Activated T-cell treated with anti-CD3 and anti-CD28 coated beads, Interleukin-2, amount 50 U/mL, for 72 hours (primary cell): ENCODE results near the gene NHS. TPM values are rescaled to one million over a fixed set of nuclear protein-coding genes. Genes with fewer than 3 reads are reported as not detected.
"Not testable (repeated sequence)": the region's sequence is repeated elsewhere in the genome, so short reads cannot be mapped to it uniquely, and the experiment has no call there.

ENCODE experiments used
- ATAC-seq, 2 donors: fragments of 150-1000 bp; cut with Tn5 transposase; replicated peaks in 1 of 2; 2 replicates each; pipeline ENCODE4 v1.10.0; 2021; ENCODE audit warnings: moderate library complexity in 2 of 2, mild to moderate bottlenecking in 1 of 2
- DNase-seq, 2 donors: peaks; one replicate each; pipeline ENCODE4 v3.0.0; 2021 to 2022; ENCODE audit warnings: mixed read lengths in 1 of 2
- H3K27ac Mint-ChIP-seq: one replicate; pipeline ENCODE4 v1.8.0; 2022; ENCODE audit warnings: mild to moderate bottlenecking, moderate library complexity, mixed read lengths
- H3K27me3 Mint-ChIP-seq: one replicate; pipeline ENCODE4 v1.8.0; 2022; ENCODE audit warnings: low read depth, mixed read lengths
- H3K36me3 Mint-ChIP-seq, 2 donors: one replicate each; pipeline ENCODE4 v1.8.0; 2022; ENCODE audit warnings: mixed read lengths in 2 of 2, mild to moderate bottlenecking in 1 of 2; ENCODE audit not compliant: insufficient read depth in 2 of 2
- H3K4me1 Mint-ChIP-seq: one replicate; pipeline ENCODE4 v1.8.0; 2022; ENCODE audit warnings: low read depth, mixed read lengths
- H3K4me3 Mint-ChIP-seq, 2 donors: one replicate each; pipeline ENCODE4 v1.8.0; 2022; ENCODE audit warnings: mild to moderate bottlenecking in 2 of 2, mixed read lengths in 2 of 2, moderate library complexity in 2 of 2
- H3K9me3 Mint-ChIP-seq, 2 donors: one replicate each; pipeline ENCODE4 v1.8.0; 2022; ENCODE audit warnings: mixed read lengths in 2 of 2
- total RNA-seq, 2 donors: library from RNA; stranded (reverse); gene quantifications; one replicate each; pipeline ENCODE4 v1.2.3, GENCODE V29; 2022

Gene NHS
- total RNA-seq, 2 donors from 2014 or later = 6.6 to 11.4 TPM

DNA sequence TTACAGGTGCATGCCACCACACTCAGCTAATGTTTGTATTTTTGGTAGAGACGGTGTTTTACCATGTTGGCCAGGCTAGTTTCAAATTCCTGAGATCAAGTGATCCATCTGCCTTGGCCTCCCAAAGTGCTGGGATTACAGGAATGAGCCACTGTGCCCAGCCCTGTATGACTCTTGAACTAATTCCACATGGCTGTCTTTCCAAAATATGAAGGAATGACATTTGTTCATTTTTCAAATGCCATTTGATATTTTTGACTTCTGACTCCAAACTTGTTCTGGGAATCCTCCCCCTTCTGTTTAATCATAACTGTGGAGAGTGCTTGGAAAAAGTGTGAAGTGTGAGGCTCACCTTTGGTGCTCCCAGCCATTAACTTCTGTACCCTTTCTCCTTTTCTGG is 119.2 kb downstream of the NHS start:
- H3K27me3 Mint-ChIP-seq = peaks cover 17% of the 10 kb centered on the region
- no peaks in the 10 kb centered on the region for H3K36me3 Mint-ChIP-seq
- ATAC-seq (no peak), DNase-seq (no peak)
- H3K4me3 Mint-ChIP-seq = no peak overlapping the region
- H3K9me3 Mint-ChIP-seq = peaks cover 2 to 5% of the 10 kb centered on the region in 2 donors
- no peaks in the 10 kb centered on the region for H3K4me1 Mint-ChIP-seq
- no peak overlapping the region for H3K27ac Mint-ChIP-seq

DNA sequence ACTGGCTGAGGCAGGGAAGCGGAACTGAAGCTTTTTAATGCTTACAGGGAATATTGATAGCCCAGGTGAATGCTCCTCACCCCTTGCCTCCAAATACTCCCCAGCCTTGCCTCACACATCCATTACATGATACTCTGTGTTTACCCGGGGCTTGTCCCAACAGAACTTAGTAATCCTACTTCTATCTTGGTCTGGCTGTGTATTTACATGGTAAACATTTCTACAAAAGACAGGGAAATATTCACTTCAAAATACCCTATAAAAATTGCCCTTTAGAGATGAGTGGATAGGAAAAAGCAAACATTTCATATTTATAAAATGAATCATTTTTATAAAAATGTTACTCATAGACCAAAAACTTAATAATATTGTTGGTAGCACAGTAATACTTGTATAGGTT is 120.1 kb downstream of the NHS start:
- Mint-ChIP-seq H3K9me3 (peaks cover 2 to 5% of the 10 kb centered on the region in 2 donors), H3K27me3 (peaks cover 19% of the 10 kb centered on the region), H3K36me3 (no peaks in the 10 kb centered on the region), H3K27ac (no peak overlapping the region), H3K4me1 (no peaks in the 10 kb centered on the region), H3K4me3 (no peak overlapping the region)
- DNase-seq (no peak), ATAC-seq (no peak)

- Mint-ChIP-seq H3K4me3 (no peak overlapping the region), H3K36me3 (no peaks in the 10 kb centered on the region), H3K9me3 (peaks cover 2 to 3% of the 10 kb centered on the region in 2 donors), H3K27ac (no peak overlapping the region), H3K4me1 (no peaks in the 10 kb centered on the region), H3K27me3 (peaks cover 31% of the 10 kb centered on the region)
- ATAC-seq (no peak), DNase-seq (no peak)
Measured at GRCh38 chrX:17496407-17496806, 121.4 kb downstream of the NHS start.

GRCh38 chrX:17497193-17497592 is 122.2 kb downstream of the NHS start:
- no peak overlapping the region for H3K27ac Mint-ChIP-seq
- no peak for DNase-seq
- ATAC-seq = no peak
- no peak overlapping the region for H3K4me3 Mint-ChIP-seq
- no peaks in the 10 kb centered on the region for H3K4me1 Mint-ChIP-seq
- peaks cover 27% of the 10 kb centered on the region for H3K27me3 Mint-ChIP-seq
- no peaks in the 10 kb centered on the region for H3K9me3 Mint-ChIP-seq
- no peaks in the 10 kb centered on the region for H3K36me3 Mint-ChIP-seq

- no peak overlapping the region for H3K27ac Mint-ChIP-seq
- H3K36me3 Mint-ChIP-seq = no peaks in the 10 kb centered on the region
- peaks cover 15% of the 10 kb centered on the region for H3K27me3 Mint-ChIP-seq
- no peaks in the 10 kb centered on the region for H3K4me1 Mint-ChIP-seq
- H3K9me3 Mint-ChIP-seq = no peaks in the 10 kb centered on the region
- ATAC-seq = no peak
- no peak overlapping the region for H3K4me3 Mint-ChIP-seq
- DNase-seq = no peak
Measured at GRCh38 chrX:17499512-17499911, 124.5 kb downstream of the NHS start.

DNA sequence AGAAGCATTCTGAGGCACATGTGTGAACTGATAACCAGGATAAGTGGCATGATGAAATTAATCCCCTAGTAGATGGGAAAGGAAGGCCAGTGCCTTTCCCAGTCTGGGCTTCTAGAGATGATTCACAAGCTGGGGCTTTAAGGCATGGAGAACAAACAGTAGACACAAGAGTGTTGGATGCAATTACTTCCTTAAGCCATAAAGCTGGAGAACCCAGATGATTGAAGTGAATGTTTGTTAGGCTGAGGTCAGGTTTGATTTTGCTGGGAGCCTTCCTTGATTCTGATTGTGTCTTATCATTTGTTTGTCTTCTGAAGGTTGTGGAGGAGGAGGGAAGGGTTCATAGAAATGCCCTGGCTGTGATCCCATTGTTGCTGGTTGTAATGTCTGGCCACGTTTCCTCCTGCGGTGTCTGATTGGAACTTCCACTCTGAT is 125.2 kb downstream of the NHS start:
- no peaks in the 10 kb centered on the region for H3K4me1 Mint-ChIP-seq
- no peak overlapping the region for H3K4me3 Mint-ChIP-seq
- DNase-seq = no peak
- no peaks in the 10 kb centered on the region for H3K36me3 Mint-ChIP-seq
- no peak overlapping the region for H3K27ac Mint-ChIP-seq
- peaks cover 14% of the 10 kb centered on the region for H3K27me3 Mint-ChIP-seq
- no peak for ATAC-seq
- H3K9me3 Mint-ChIP-seq = no peaks in the 10 kb centered on the region

- H3K4me1 Mint-ChIP-seq = no peaks in the 10 kb centered on the region
- H3K9me3 Mint-ChIP-seq = no peaks in the 10 kb centered on the region
- H3K27me3 Mint-ChIP-seq = peaks cover 20% of the 10 kb centered on the region
- ATAC-seq (no peak), DNase-seq (no peak)
- no peak overlapping the region for H3K27ac Mint-ChIP-seq
- no peak overlapping the region for H3K4me3 Mint-ChIP-seq
- H3K36me3 Mint-ChIP-seq = no peaks in the 10 kb centered on the region
Measured at GRCh38 chrX:17501746-17502145, 126.7 kb downstream of the NHS start.

DNA sequence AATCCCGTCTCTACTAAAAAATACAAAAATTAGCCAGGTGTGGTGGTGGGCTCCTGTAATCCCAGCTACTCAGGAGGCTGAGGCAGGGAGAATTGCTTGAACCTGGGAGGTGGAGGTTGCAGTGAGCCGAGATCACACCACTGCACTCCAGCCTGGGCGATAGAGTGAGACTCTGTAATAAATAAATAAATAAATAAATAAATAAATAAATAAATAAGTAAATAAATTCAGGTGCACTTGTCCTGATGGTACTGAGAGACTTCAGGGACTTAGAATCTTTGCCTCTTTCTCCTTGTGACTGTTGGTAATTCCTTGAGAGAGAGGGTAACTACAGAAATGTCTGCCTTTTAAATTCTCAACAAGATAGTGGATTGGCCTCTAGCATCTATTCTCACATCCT is 131.4 kb downstream of the NHS start:
- H3K27ac Mint-ChIP-seq, H3K36me3 Mint-ChIP-seq, DNase-seq, H3K4me3 Mint-ChIP-seq, H3K27me3 Mint-ChIP-seq, H3K9me3 Mint-ChIP-seq, H3K4me1 Mint-ChIP-seq, ATAC-seq: not testable (repeated sequence)

DNA sequence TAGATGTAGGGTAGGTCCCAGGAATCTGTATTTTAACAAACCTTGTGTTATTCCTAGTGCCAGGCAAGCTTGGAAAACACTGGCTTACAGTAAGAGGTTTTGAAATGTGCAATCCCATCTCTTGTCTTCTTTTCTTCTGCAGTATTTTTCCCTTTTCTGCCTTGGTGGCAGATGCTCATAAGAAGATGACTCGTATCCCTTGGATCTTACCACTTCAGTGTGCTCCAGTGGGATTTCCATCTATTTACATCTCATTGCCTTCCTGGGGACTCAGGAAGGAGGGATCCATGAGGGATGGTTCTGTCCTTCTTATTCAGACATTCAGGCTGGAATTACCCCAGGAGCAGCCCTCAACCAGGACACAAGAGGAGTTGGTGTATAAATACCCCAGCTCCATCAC is 136.6 kb downstream of the NHS start:
- Mint-ChIP-seq H3K4me3 (no peak overlapping the region), H3K4me1 (no peaks in the 10 kb centered on the region), H3K27me3 (peaks cover 10% of the 10 kb centered on the region), H3K36me3 (no peaks in the 10 kb centered on the region), H3K9me3 (peaks cover 0 to 2% of the 10 kb centered on the region in 2 donors), H3K27ac (no peak overlapping the region)
- no peak for ATAC-seq
- DNase-seq = no peak

- Mint-ChIP-seq H3K27me3 (peaks cover 13% of the 10 kb centered on the region), H3K27ac (no peak overlapping the region), H3K4me1 (no peaks in the 10 kb centered on the region), H3K36me3 (no peaks in the 10 kb centered on the region), H3K9me3 (no peaks in the 10 kb centered on the region), H3K4me3 (no peak overlapping the region)
- DNase-seq = no peak
- ATAC-seq = no peak
Measured at GRCh38 chrX:17519358-17519757, 144.4 kb downstream of the NHS start.

DNA sequence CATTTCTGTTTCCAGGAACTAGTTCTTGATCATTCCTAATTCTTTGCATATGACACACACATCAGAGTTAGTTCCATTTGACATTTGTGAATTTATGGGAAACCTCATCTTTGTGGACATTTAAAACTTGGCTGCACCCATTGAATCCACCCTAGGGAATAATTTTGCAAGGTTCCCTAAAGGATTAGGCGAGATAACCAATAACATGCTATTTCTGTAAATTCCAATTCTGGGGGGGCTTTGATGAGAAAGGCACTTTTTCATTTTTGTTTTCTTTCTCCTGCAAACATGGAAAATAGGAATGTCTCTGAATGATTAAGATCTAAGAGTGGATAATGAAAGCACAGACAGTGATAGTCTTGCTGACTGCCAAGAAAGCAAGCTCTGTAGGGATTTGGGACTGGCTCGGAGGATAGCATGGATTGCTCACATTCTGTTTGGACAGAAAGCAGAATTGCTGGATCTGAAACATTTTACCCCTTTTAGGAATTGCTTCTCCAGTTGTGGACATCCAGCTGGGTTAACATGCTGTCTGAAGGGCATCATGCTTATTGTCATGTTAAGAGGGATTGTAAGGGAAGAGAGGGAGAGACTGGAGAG is 145.1 kb downstream of the NHS start:
- no peak for DNase-seq
- Mint-ChIP-seq H3K27ac (no peak overlapping the region), H3K4me1 (no peaks in the 10 kb centered on the region), H3K36me3 (no peaks in the 10 kb centered on the region), H3K27me3 (peaks cover 13% of the 10 kb centered on the region), H3K9me3 (no peaks in the 10 kb centered on the region), H3K4me3 (no peak overlapping the region)
- ATAC-seq = no peak

DNA sequence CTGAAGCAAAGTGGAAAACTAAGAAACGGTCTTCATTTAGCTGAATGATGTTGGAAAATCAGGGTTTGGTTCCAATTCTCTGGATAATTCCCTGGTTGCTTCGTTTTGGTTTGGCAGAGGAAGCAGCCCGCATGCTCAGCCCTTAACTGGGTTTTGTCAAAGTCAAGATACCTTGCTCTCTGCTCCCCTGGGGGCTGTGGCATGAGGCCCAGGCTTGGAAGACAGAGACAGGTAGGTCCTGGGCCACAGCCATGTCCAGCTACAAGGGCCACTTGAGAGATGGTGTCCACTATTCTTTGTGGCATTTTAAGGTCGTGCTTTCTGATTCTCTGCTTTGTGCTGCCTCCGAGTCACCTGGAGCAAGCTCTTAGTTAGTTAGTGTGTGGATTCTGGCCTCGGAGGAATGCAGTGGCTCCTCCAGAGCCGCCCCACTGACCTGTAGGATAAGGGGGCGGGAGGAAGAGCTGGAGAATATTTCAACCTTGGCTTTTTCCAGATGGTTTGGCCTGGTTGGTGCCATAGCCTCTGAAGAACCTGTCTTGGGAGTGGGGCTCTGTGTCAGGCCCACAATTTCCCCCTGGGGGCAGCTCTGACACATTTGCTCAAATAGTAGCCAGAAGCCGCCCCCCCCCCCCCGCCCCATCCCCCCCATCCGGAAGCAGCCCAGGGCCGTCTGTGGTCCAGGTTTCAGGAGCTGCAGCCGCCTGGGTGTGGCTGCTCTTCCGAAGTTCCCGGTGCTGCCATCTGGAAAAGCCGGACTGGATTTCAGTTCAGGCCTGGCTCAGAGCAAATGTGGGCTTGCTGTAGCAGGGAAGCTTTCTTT is 147.1 kb downstream of the NHS start:
- no peaks in the 10 kb centered on the region for H3K9me3 Mint-ChIP-seq
- DNase-seq = no peak
- peaks cover 20% of the 10 kb centered on the region for H3K27me3 Mint-ChIP-seq
- H3K27ac Mint-ChIP-seq = no peak overlapping the region
- no peaks in the 10 kb centered on the region for H3K4me1 Mint-ChIP-seq
- no peak for ATAC-seq
- H3K36me3 Mint-ChIP-seq = no peaks in the 10 kb centered on the region
- no peak overlapping the region for H3K4me3 Mint-ChIP-seq

DNA sequence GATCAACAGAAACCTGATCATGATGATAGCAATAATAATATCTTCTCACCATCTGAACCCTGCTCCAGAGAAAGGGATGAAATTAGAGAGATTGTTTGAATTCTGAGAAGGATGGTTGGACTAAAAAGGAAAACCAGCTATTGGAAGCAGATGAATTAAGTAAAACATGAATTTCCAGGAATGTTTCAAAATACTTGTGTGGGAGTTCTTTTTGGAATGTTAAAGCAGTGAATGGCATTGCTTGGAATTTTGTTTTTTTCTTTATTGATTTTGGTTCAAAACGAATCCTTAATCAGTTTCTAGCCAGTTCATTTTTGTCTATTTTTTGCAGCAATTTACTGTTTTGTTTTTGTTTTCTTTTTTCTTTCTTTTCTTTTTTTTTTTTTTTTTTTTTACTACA is 150.3 kb downstream of the NHS start:
- no peak for DNase-seq
- Mint-ChIP-seq H3K9me3 (no peaks in the 10 kb centered on the region), H3K36me3 (no peaks in the 10 kb centered on the region), H3K27ac (no peak overlapping the region), H3K4me3 (no peak overlapping the region), H3K4me1 (peaks cover 6% of the 10 kb centered on the region), H3K27me3 (peaks cover 35% of the 10 kb centered on the region)
- no peak for ATAC-seq
